Esophagus muscularis mucosa (tissue), 4 donors: Measurements from ENCODE around the gene C12orf57.

Experiments used
- CTCF ChIP-seq, 3 experiments: fragments of 200-600 bp in 2 of 3; fragments of 450-650 bp in 1 of 3; sonication (generic) in 2 of 3; IDR thresholded peaks; one replicate each; pipeline ENCODE4 v1.5.1; 2017 to 2019; ENCODE audit warnings: antibody characterized with exemption in 3 of 3, mild to moderate bottlenecking in 2 of 3, moderate library complexity in 1 of 3
- EP300 ChIP-seq: sonication (generic); formaldehyde crosslinking; IDR thresholded peaks from one replicate; pipeline ENCODE4 v1.6.1; 2017; ENCODE audit warnings: antibody characterized with exemption
- POLR2A ChIP-seq: fragments of 450-650 bp; IDR thresholded peaks from one replicate; pipeline ENCODE4 v1.6.1; 2017; ENCODE audit warnings: antibody characterized with exemption, moderate library complexity, mild to moderate bottlenecking, low read depth

GRCh38 chr12:6912164-6912935, 31.5 kb upstream of the C12orf57 start:
- TF ChIP-seq POLR2A (no peak), EP300 (no peak), CTCF (IDR thresholded peaks at IDR 0.05) (no peak)
